ENCODE results near the gene ZNF491.
"Not testable (repeated sequence)": the region's sequence is repeated elsewhere in the genome, so short reads cannot be mapped to it uniquely, and the experiment has no call there.

Gene ZNF491

DNA sequence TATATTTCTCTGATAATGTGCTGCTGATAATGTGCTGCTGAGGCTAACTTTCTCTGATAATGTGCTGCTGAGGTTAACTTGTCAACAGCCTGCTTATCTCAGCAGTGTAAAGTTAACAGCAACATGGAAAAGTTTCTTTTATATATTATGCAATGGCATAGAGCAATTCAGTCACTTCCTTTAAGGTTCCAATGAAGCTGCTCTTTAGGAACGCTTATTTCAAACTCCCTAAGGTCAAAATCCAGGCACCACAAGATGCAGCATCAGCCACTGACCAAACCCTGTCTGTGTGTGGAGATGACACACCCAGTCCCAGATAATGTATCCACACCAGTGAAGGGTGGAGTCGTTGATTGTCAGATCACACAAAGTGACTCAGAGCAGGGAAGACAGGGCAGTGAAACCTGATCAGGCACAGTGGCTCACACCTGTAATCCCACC lies 37.3 kb downstream of the ZNF491 start:
- peak; percentile 48; the same call in 1 of the 2 replicates for TF ChIP-seq KLF1 (tag by site-specific recombination; IDR thresholded peaks at IDR 0.05)
- peaks cover 0 to 29% of the 10 kb centered on the region in 2 experiments; a peak in 1 of 3 replicates for H3K36me3 ChIP-seq (ENCODE audit: control insufficient read depth in 2 of 2, insufficient read depth in 1 of 2, low read length in 2 of 2)
- H3K27ac ChIP-seq (ENCODE audit: extremely low read depth, low read depth, low read length); H3K4me1 ChIP-seq (ENCODE audit: control insufficient read depth, insufficient read depth, low read length); POLR2A ChIA-PET; H3K9me3 ChIP-seq (ENCODE audit: control insufficient read depth, insufficient read depth, low read depth, low read length); H3K4me3 ChIP-seq (ENCODE audit: low read depth, low read length): not testable (repeated sequence)
- CTCF ChIA-PET = interaction anchor here (0.7 to 1.1 kb wide), 2 partner anchors 23 to 38 kb away, joined by 3 to 4 read pairs; no protein-coding TSS in a partner anchor

GRCh38 chr19:11843722-11844121 lies 45.4 kb downstream of the ZNF491 start:
- no peaks in the 10 kb centered on the region for H3K9me3 ChIP-seq (ENCODE audit: control insufficient read depth, insufficient read depth, low read depth, low read length)
- TF ChIP-seq ZNF621 (tag by site-specific recombination; IDR thresholded peaks at IDR 0.05) (no peak), ZNF426 (tag by site-specific recombination; IDR thresholded peaks at IDR 0.05) (no peak), ZNF513 (tag by site-specific recombination; IDR thresholded peaks at IDR 0.05) (no peak), ZNF311 (tag by site-specific recombination; IDR thresholded peaks at IDR 0.05; ENCODE audit: borderline replicate concordance) (no peak), IKZF3 (tag by site-specific recombination; IDR thresholded peaks at IDR 0.05) (no peak), SP3 (tag by site-specific recombination; IDR thresholded peaks at IDR 0.05) (no peak), YY1 (tag by site-specific recombination; IDR thresholded peaks at IDR 0.05) (no peak), BCL11A (tag by site-specific recombination; IDR thresholded peaks at IDR 0.05; ENCODE audit: low read depth) (no peak), ZNF521 (tag by site-specific recombination; IDR thresholded peaks at IDR 0.05) (no peak), ZNF140 (tag by site-specific recombination; IDR thresholded peaks at IDR 0.05) (no peak), ZNF561 (tag by site-specific recombination; IDR thresholded peaks at IDR 0.05; ENCODE audit: borderline replicate concordance) (no peak), TRIM28 (IDR thresholded peaks at IDR 0.05; ENCODE audit: borderline replicate concordance, low read length) (no peak), ZNF350 (tag by site-specific recombination; IDR thresholded peaks at IDR 0.05) (no peak), ZNF121 (tag by site-specific recombination; IDR thresholded peaks at IDR 0.05) (no peak), ZNF707 (tag by site-specific recombination; IDR thresholded peaks at IDR 0.05) (no peak)
- CTCF ChIA-PET = no interaction called here

DNA sequence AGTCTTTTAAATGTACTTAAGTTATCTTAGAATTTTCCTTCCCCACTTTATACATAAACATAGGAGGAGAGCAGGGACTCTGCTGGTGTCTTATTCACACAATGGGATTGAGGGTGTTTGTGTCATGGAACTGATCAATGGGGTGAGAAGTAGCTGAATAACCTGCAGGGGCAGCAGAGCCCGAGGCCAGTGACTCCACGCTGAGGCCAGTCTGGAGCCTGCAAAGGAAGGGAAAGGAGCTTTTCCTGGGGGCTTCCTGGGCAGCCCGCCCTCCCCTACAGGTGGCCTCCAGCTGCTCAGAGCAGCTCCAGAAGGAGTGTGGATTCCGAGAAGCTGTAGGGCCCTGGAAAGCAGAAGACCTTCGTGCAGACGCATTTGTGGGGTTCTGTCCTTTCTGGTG lies 49.3 kb downstream of the ZNF491 start:
- H3K9me3 ChIP-seq (ENCODE audit: control insufficient read depth, insufficient read depth, low read depth, low read length); CTCF ChIA-PET; H3K4me1 ChIP-seq (ENCODE audit: control insufficient read depth, insufficient read depth, low read length); H3K27ac ChIP-seq (ENCODE audit: extremely low read depth, low read depth, low read length); H3K4me3 ChIP-seq (ENCODE audit: low read depth, low read length); H3K36me3 ChIP-seq (ENCODE audit: control insufficient read depth in 2 of 2, insufficient read depth in 1 of 2, low read length in 2 of 2): not testable (repeated sequence)
- POLR2A ChIA-PET = interaction anchor here (1.0 kb wide), 1 partner anchor 33 kb away, joined by 3 read pairs; the partner anchor contains the start of gene ZNF440

More at GRCh38 chr19:11843722-11844121, 45.4 kb downstream of the ZNF491 start:
- Histone ChIP-seq H3K4me1 (ENCODE audit: control insufficient read depth, insufficient read depth, low read length) (no peaks in the 10 kb centered on the region), H3K4me3 (ENCODE audit: low read depth, low read length) (no peak overlapping the region), H3K36me3 (ENCODE audit: control insufficient read depth in 2 of 2, insufficient read depth in 1 of 2, low read length in 2 of 2) (no peaks in the 10 kb centered on the region), H3K27ac (ENCODE audit: extremely low read depth, low read depth, low read length) (no peak overlapping the region)
- POLR2A ChIA-PET = no interaction called here

- Histone ChIP-seq H3K9me3 (ENCODE audit: control insufficient read depth, insufficient read depth, low read depth, low read length) (no peaks in the 10 kb centered on the region), H3K27ac (ENCODE audit: extremely low read depth, low read depth, low read length) (no peak overlapping the region), H3K4me1 (ENCODE audit: control insufficient read depth, insufficient read depth, low read length) (no peaks in the 10 kb centered on the region), H3K36me3 (ENCODE audit: control insufficient read depth in 2 of 2, insufficient read depth in 1 of 2, low read length in 2 of 2) (no peaks in the 10 kb centered on the region), H3K4me3 (ENCODE audit: low read depth, low read length) (no peak overlapping the region; the same call in 1 of the 2 replicates)
- CTCF ChIA-PET = interaction anchor here (0.7 kb wide), 1 partner anchor 464 kb away, joined by 3 read pairs; no protein-coding TSS in a partner anchor
- POLR2A ChIA-PET = interaction anchor here (1.0 to 1.1 kb wide), 2 partner anchors 34 to 154 kb away, joined by 3 read pairs; partner anchors contain the start of gene ZNF440
- TF ChIP-seq ZNF433 (tag by site-specific recombination; IDR thresholded peaks at IDR 0.05; ENCODE audit: low read depth) (no peak), ZBTB48 (tag by site-specific recombination; IDR thresholded peaks at IDR 0.05) (no peak), ZNF518A (tag by site-specific recombination; conservative IDR thresholded peaks at IDR 0.05; ENCODE audit: low read depth) (no peak), ZNF404 (tag by site-specific recombination; IDR thresholded peaks at IDR 0.05) (no peak), ZNF629 (tag by site-specific recombination; IDR thresholded peaks at IDR 0.05) (no peak)
- TF ChIP-seq, protein P1, sequence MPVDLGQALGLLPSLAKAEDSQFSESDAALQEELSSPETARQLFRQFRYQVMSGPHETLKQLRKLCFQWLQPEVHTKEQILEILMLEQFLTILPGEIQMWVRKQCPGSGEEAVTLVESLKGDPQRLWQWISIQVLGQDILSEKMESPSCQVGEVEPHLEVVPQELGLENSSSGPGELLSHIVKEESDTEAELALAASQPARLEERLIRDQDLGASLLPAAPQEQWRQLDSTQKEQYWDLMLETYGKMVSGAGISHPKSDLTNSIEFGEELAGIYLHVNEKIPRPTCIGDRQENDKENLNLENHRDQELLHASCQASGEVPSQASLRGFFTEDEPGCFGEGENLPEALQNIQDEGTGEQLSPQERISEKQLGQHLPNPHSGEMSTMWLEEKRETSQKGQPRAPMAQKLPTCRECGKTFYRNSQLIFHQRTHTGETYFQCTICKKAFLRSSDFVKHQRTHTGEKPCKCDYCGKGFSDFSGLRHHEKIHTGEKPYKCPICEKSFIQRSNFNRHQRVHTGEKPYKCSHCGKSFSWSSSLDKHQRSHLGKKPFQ (tag by site-specific recombination; IDR thresholded peaks at IDR 0.05) = no peak
These were observed 49.9 kb downstream of the ZNF491 start for GRCh38 chr19:11848200-11848593.
